Type B pancreatic cell (in vitro differentiated cells): ENCODE data around the gene TJP2. TPM values are rescaled to one million over a fixed set of nuclear protein-coding genes. Genes with fewer than 3 reads are reported as not detected.
"Not testable (repeated sequence)": the region's sequence is repeated elsewhere in the genome, so short reads cannot be mapped to it uniquely, and the experiment has no call there.

Source experiments
- DNase-seq: peaks from one replicate; pipeline ENCODE4 v3.0.0; 2021; ENCODE audit warnings: mixed read lengths; ENCODE audit not compliant: unreplicated experiment; ENCODE audit errors: extremely low spot score
- H3K27ac Mint-ChIP-seq: 2 replicates; pipeline ENCODE4 v1.8.0; 2021; ENCODE audit warnings: mild to moderate bottlenecking, mixed read lengths
- H3K27me3 Mint-ChIP-seq: 2 replicates; pipeline ENCODE4 v1.8.0; 2021; ENCODE audit warnings: mixed read lengths
- H3K36me3 Mint-ChIP-seq: 2 replicates; pipeline ENCODE4 v1.8.0; 2021; ENCODE audit warnings: mixed read lengths
- H3K4me1 Mint-ChIP-seq: one replicate; pipeline ENCODE4 v1.8.0; 2021; ENCODE audit warnings: mixed read lengths; ENCODE audit not compliant: unreplicated experiment
- H3K4me3 Mint-ChIP-seq: 2 replicates; pipeline ENCODE4 v1.8.0; 2021; ENCODE audit warnings: mild to moderate bottlenecking, mixed read lengths
- H3K9me3 Mint-ChIP-seq: 2 replicates; pipeline ENCODE4 v1.8.0; 2021; ENCODE audit warnings: mixed read lengths
- total RNA-seq: library from RNA; stranded (reverse); gene quantifications from 2 replicates; pipeline ENCODE4 v1.2.1, GENCODE V29; 2021; ENCODE audit warnings: low replicate concordance
- TF ChIP-seq, protein P1 (sequence below): fragments of 200-600 bp; sonication (generic); conservative IDR thresholded peaks from 2 replicates; pipeline ENCODE4 v1.5.0; 2021; ENCODE audit warnings: antibody characterized with exemption, mild to moderate bottlenecking

The TJP2 gene
- total RNA-seq, 1 donor from 2014 or later: 85.2 TPM

DNA sequence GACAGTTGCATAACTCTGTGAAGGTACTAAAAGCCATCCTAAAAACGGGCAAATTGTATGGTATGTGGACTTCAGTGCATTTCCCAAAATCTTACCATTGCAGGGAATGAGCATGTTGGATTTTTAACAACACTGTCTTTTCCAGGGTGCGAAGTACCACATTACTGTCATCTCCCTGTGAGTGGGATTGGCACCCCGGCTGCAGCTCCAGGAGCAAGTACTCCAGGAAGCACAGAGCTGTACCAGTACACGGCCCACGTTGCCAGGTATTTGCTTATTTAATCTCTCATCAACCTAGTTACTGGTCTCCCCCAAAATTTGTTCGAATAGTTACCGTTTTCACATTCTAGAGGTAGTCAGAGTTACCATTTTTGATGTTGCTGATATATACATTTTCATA is 22.6 kb upstream of the TJP2 start:
- Mint-ChIP-seq H3K36me3 (peaks cover 17% of the 10 kb centered on the region), H3K27me3 (no peaks in the 10 kb centered on the region), H3K4me1 (peaks cover 18% of the 10 kb centered on the region), H3K9me3 (no peaks in the 10 kb centered on the region), H3K27ac (no peak overlapping the region), H3K4me3 (no peak overlapping the region)
- peak; percentile 1 for DNase-seq
- TF ChIP-seq, protein P1, sequence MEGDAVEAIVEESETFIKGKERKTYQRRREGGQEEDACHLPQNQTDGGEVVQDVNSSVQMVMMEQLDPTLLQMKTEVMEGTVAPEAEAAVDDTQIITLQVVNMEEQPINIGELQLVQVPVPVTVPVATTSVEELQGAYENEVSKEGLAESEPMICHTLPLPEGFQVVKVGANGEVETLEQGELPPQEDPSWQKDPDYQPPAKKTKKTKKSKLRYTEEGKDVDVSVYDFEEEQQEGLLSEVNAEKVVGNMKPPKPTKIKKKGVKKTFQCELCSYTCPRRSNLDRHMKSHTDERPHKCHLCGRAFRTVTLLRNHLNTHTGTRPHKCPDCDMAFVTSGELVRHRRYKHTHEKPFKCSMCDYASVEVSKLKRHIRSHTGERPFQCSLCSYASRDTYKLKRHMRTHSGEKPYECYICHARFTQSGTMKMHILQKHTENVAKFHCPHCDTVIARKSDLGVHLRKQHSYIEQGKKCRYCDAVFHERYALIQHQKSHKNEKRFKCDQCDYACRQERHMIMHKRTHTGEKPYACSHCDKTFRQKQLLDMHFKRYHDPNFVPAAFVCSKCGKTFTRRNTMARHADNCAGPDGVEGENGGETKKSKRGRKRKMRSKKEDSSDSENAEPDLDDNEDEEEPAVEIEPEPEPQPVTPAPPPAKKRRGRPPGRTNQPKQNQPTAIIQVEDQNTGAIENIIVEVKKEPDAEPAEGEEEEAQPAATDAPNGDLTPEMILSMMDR: no peak

DNA sequence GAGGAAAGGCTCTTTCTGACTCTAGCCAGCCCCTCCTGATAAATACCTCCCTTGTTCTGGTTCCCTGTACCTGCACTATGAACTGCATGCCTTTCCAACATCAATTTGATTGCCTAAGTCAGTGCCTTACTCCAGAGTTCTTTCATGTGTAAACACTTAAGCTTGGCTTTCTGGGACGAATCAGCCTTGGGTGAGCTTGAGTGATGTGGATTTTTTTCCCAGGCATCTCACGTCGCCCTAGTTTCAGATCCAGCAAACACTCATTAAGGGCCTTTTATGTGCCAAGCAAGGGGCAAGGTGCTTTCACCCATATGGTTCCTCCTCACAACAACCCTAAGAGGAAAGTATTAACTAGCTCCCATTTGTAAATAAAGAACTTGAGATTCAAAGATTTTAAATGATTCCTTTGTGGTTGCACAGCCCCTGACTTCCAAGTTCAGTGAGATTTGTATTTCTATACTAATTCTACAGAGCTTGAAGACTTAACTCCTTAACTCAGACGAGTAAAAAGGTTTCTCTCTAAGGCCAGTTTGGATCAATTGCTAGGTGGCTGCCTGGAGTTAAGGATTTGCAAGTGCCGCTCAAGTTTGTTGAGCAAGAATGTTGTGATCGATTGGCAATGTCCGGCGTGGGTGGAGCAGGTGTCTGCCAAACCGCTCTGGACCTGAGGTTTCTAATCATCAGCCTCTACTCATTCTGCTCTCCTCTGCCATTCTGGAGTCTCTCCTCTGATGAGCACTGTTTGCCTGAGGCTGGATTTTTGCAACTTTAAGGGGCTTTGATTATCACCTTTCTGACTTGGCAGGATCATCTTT is 20.2 kb upstream of the TJP2 start:
- no peak overlapping the region for H3K27ac Mint-ChIP-seq
- no peaks in the 10 kb centered on the region for H3K27me3 Mint-ChIP-seq
- peaks cover 18% of the 10 kb centered on the region for H3K4me1 Mint-ChIP-seq

DNA sequence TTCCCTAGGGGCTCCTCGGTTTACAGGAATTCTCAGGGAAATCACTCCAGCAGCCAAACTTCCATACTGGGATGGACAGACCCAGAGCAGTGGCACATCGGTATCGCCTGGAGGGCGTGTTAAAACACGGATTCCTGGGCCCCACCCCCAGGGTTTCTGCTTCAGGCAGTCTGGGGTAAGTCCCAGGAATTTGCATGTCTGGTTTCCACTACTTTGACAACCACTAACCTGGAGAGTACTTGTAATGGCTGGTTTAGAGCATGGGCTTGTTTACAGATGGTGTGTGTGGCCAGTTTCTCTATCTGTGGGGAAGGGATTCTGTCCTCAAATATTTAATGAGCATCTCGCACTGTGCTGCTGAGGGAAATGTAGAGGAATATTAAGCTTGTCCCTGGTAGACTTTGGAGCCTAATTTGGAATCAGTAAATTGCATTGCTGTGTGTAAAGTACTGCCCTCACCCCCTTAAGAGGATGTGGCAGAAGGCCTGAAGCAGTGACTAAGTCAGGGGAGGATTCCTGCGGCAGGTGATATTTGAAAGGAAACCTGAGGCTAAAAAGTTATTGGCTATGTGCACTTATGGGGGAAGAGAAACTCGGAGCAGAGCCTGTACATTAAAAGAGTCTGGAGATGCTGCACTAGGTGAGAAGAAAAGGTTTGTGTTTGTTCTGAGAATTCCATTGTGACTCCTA is 18.6 kb upstream of the TJP2 start:
- Mint-ChIP-seq H3K27me3 (no peaks in the 10 kb centered on the region), H3K36me3 (peaks cover 23% of the 10 kb centered on the region), H3K9me3 (no peaks in the 10 kb centered on the region), H3K4me1 (peaks cover 11% of the 10 kb centered on the region), H3K27ac (peak overlapping the region; percentile 75), H3K4me3 (peak overlapping the region; percentile 17)
- peak; percentile 27 for DNase-seq
- TF ChIP-seq, protein P1: no peak

More for the DNA sequence above, 20.2 kb upstream of the TJP2 start:
- H3K4me3 Mint-ChIP-seq: no peak overlapping the region
- H3K9me3 Mint-ChIP-seq: no peaks in the 10 kb centered on the region
- DNase-seq: no peak
- peaks cover 17% of the 10 kb centered on the region for H3K36me3 Mint-ChIP-seq
- TF ChIP-seq, protein P1: no peak

DNA sequence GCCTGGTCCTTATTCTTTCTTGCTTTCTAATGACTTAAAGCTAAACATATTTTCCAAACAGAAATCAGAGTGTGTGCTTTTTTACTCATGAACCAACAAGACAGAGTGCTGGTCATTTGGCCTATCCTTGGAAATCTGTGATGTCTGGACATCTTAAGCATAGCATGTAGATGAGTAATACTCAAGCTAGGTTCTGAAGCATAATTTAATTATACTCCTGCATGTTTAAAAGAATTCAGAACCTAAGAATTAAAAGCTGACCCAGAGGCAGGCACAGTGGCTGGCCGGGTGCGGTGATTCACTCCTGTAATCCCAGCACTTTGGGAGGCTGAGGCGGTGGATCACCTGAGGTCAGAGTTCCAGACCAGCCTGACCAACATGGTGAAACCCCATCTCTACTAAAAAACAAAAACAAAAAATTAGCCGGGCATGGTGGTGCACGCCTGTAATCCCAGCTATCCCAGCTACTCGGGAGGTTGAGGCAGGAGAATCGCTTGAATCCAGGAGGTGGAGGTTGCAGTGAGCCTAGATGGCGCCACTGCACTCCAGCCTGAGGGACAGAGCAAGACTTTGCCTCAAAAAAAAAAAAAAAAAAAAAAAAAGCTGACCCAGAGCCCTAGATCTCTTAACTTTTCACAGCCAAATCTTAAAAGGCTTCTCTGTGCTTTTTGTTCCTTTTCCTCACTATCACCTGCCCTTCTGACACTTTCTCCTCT is 16.2 kb upstream of the TJP2 start:
- peaks cover 18% of the 10 kb centered on the region for H3K36me3 Mint-ChIP-seq
- H3K4me1 Mint-ChIP-seq: peaks cover 11% of the 10 kb centered on the region
- no peak for DNase-seq
- no peaks in the 10 kb centered on the region for H3K9me3 Mint-ChIP-seq
- H3K27ac Mint-ChIP-seq: no peak overlapping the region
- H3K27me3 Mint-ChIP-seq: no peaks in the 10 kb centered on the region
- no peak overlapping the region for H3K4me3 Mint-ChIP-seq
- TF ChIP-seq, protein P1: peak; percentile 41

DNA sequence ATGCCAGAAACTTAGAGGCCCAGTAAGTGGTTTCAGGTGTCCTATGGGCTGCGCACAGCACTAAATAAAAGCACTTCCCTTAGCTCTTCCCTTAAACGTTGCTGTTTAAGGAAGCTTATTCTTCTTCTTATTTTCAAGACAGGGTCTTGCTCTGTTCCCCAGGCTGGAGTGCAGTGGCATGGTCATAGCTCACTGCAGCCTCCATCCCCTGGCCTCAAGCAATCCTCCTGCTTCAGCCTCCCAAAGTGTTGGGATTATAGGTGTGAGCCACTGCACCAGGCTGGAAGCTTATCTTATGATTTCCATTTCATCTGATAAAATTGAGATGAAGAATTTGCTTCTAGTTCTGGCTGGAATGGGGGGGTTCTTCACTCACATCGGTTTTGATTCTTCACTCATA is 15.6 kb upstream of the TJP2 start:
- H3K4me1 Mint-ChIP-seq: peaks cover 11% of the 10 kb centered on the region
- H3K27me3 Mint-ChIP-seq: no peaks in the 10 kb centered on the region
- H3K9me3 Mint-ChIP-seq: no peaks in the 10 kb centered on the region
- H3K4me3 Mint-ChIP-seq: no peak overlapping the region
- DNase-seq: no peak
- H3K27ac Mint-ChIP-seq: no peak overlapping the region
- TF ChIP-seq, protein P1: no peak
- peaks cover 18% of the 10 kb centered on the region for H3K36me3 Mint-ChIP-seq

DNA sequence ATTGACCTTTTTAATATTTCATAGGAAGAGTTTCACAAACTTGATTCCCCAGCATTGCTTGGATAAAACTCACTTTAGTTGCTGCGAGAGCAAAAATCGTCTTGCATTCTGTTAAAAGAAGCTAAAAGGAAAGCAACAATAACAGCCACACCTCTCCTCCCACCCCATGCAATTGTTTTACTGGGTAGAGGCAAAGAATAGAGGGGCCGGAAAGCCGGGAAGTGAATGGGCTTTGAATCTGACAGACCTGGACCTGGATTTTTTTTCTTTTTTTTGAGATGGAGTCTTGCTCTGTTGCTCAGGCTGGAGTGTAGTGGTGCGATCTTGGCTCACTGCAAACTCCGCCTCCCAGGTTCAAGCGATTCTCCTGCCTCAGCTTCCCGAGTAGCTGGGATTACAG is 9.5 kb upstream of the TJP2 start:
- peaks cover 10% of the 10 kb centered on the region for H3K4me1 Mint-ChIP-seq
- H3K36me3 Mint-ChIP-seq: peaks cover 13% of the 10 kb centered on the region
- H3K27ac Mint-ChIP-seq: not testable (repeated sequence)

More for the DNA sequence above, 9.5 kb upstream of the TJP2 start:
- H3K4me3 Mint-ChIP-seq, DNase-seq, H3K9me3 Mint-ChIP-seq, H3K27me3 Mint-ChIP-seq: not testable (repeated sequence)
